Activated T-cell treated with anti-CD3 and anti-CD28 coated beads, Interleukin-2, amount 50 U/mL, for 72 hours (primary cell): Measurements from ENCODE around the gene SLC27A6. TPM values are rescaled to one million over a fixed set of nuclear protein-coding genes. Genes with fewer than 3 reads are reported as not detected.
"Not testable (repeated sequence)": the region's sequence is repeated elsewhere in the genome, so short reads cannot be mapped to it uniquely, and the experiment has no call there.

Experiments used
- ATAC-seq, 2 donors: fragments of 150-1000 bp; cut with Tn5 transposase; replicated peaks in 1 of 2; 2 replicates each; pipeline ENCODE4 v1.10.0; 2021; ENCODE audit warnings: moderate library complexity in 2 of 2, mild to moderate bottlenecking in 1 of 2
- DNase-seq, 2 donors: peaks; one replicate each; pipeline ENCODE4 v3.0.0; 2021 to 2022; ENCODE audit warnings: mixed read lengths in 1 of 2
- H3K27ac Mint-ChIP-seq: one replicate; pipeline ENCODE4 v1.8.0; 2022; ENCODE audit warnings: mild to moderate bottlenecking, moderate library complexity, mixed read lengths
- H3K27me3 Mint-ChIP-seq: one replicate; pipeline ENCODE4 v1.8.0; 2022; ENCODE audit warnings: low read depth, mixed read lengths
- H3K36me3 Mint-ChIP-seq, 2 donors: one replicate each; pipeline ENCODE4 v1.8.0; 2022; ENCODE audit warnings: mixed read lengths in 2 of 2, mild to moderate bottlenecking in 1 of 2; ENCODE audit not compliant: insufficient read depth in 2 of 2
- H3K4me1 Mint-ChIP-seq: one replicate; pipeline ENCODE4 v1.8.0; 2022; ENCODE audit warnings: low read depth, mixed read lengths
- H3K4me3 Mint-ChIP-seq, 2 donors: one replicate each; pipeline ENCODE4 v1.8.0; 2022; ENCODE audit warnings: mild to moderate bottlenecking in 2 of 2, mixed read lengths in 2 of 2, moderate library complexity in 2 of 2
- H3K9me3 Mint-ChIP-seq, 2 donors: one replicate each; pipeline ENCODE4 v1.8.0; 2022; ENCODE audit warnings: mixed read lengths in 2 of 2
- total RNA-seq, 2 donors: library from RNA; stranded (reverse); gene quantifications; one replicate each; pipeline ENCODE4 v1.2.3, GENCODE V29; 2022

The SLC27A6 gene
- total RNA-seq, 2 donors from 2014 or later, result not detected

DNA sequence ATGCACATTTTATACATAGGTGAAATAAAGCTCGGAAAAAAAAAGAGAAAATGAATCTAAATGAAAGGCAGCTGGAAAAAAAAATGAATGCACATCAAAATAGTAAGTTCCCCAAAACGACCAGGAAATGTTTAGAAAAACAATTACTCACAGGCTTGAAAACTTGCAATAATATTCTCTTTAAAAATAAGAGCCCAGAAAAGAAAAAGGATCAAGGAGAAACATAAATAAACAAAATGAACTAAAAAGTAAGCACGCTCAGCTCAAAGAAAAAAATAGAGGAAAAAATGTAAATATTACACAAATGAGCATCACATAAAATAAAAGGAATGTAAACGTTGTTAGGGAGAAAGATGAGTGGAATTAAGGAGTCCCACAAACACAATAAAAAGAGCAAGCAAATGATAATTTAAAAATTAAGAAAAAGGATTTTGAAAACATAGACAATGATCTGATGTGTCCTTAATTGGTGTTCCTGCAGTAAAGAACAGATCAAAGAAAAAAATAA is 54.2 kb downstream of the SLC27A6 start:
- Mint-ChIP-seq H3K27me3 (peaks cover 5% of the 10 kb centered on the region), H3K36me3 (no peaks in the 10 kb centered on the region), H3K4me3 (no peak overlapping the region), H3K4me1 (no peaks in the 10 kb centered on the region), H3K27ac (no peak overlapping the region), H3K9me3 (no peaks in the 10 kb centered on the region)
- ATAC-seq (no peak), DNase-seq (no peak)

DNA sequence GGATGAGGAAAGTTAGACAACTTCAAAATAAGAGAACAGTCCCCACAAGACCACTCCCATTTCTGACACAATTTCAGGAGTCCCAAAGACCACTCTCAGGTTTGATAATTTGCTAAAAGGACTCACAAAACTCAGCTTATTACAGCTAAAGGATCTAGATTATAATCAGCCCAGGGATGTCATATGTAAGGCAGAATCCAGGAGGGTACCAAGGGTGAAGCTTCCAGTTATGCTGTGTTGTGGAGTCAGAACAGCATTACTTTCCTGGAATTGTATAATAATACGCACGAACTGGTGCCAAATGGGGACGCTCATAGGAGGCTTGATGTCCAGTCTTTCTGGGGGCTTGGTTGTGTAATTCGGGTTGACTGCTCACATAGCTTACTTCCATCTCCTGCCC is 55.4 kb downstream of the SLC27A6 start:
- ATAC-seq, result no peak
- Mint-ChIP-seq H3K27ac (no peak overlapping the region), H3K9me3 (no peaks in the 10 kb centered on the region), H3K4me3 (no peak overlapping the region), H3K27me3 (peaks cover 5% of the 10 kb centered on the region), H3K36me3 (no peaks in the 10 kb centered on the region), H3K4me1 (no peaks in the 10 kb centered on the region)
- DNase-seq, result no peak

DNA sequence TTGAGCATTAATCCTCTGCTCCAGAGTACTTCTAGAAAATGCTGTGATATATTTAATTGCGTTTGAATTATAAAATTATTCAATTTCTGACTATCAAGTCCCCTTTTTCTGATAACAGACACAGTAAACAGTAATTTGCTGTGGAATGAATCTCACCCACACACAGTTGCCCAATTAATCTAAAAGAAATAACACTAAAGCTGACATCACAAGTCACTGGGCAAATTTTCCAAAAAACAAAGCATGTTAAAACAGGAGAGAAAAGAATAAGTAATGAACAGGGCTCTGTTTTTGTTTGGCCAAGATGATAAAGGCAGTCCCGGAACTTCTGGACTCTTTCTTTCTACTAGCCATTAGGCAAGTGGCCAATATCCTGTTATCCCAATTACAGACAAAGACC is 56.5 kb downstream of the SLC27A6 start:
- H3K36me3 Mint-ChIP-seq, result no peaks in the 10 kb centered on the region
- ATAC-seq (no peak), DNase-seq (no peak)
- H3K27ac Mint-ChIP-seq, result no peak overlapping the region
- no peaks in the 10 kb centered on the region for H3K4me1 Mint-ChIP-seq
- H3K27me3 Mint-ChIP-seq, result peaks cover 5% of the 10 kb centered on the region
- no peak overlapping the region for H3K4me3 Mint-ChIP-seq
- no peaks in the 10 kb centered on the region for H3K9me3 Mint-ChIP-seq

DNA sequence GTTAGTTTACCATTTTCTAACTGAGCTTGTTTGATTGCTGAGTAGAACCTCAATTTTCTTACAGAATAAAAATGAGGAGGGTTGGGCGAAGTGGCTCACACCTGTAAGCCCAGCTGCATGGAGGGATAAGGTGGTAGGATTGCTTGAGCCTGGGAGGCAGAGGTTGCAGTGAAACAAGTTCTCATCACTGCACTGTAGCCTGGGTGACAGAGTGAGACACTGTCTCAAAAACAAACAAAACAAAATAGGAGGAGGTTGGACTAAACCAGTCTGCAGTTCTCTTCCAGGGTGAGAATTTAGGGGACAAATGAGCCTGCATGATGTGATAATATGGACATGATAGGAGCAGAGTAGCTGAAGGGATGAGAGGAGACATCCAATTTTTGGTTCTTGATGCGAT is 57.3 kb downstream of the SLC27A6 start:
- Mint-ChIP-seq H3K36me3 (no peaks in the 10 kb centered on the region), H3K27ac (no peak overlapping the region), H3K9me3 (no peaks in the 10 kb centered on the region), H3K27me3 (peaks cover 4% of the 10 kb centered on the region), H3K4me1 (no peaks in the 10 kb centered on the region), H3K4me3 (no peak overlapping the region)
- ATAC-seq, result no peak
- DNase-seq, result no peak

DNA sequence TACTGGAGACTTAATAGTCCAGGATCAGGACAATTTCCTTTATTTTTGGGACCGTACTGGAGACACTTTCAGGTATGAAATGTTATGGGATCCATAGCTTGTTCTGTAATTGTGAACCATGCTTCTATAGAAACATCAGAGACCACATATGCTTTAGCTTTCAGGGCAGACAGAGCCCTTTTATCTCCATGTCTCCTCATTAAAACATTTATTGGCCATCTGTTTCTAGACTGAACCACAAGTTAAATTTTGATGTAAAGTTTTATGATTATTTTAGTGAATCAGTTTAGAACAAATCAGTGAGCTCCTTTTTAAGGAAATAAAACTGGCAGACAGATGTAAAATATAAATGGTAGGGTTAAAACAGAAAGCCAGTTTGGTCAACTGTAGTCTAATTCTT is 62.0 kb downstream of the SLC27A6 start:
- ATAC-seq (no peak), DNase-seq (no peak)
- Mint-ChIP-seq H3K27me3 (no peaks in the 10 kb centered on the region), H3K4me1 (no peaks in the 10 kb centered on the region), H3K9me3 (no peaks in the 10 kb centered on the region), H3K36me3 (no peaks in the 10 kb centered on the region), H3K4me3 (no peak overlapping the region), H3K27ac (no peak overlapping the region)

DNA sequence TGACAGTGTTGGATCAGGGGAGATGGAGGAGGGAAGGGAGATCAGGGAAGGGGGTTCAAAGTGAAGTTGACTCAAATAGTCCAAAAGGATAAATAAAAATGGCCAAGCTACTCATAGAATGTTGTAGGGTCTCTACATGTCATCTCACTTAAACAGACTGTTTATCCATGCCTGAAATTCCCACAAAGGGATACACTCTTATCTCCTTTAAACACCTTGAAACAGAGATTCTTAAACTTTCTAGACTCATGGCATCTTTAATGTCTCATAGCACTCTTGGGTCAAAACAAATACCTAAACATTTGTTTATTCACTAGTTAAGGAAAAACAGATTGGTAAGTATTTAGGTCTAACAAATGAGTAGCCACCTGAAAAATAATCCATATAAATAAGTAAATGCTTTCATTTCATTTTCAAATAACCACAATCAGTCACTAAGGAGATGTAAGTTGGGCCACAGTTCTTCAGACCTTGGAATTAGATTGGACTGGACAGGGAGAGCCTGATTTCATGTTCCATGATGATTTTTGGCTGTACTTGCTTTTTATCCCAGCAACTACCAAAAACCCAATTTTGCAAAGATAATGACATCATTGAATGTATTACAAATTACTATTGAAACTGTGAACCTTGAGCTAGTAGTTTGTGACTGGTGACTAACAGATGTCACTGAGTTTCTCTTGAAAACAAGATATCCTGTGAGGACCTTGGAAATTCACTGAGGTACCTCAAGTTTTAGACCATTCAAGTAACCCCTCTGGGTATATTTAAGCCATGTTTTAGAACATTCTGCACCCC is 66.8 kb downstream of the SLC27A6 start:
- DNase-seq (no peak), ATAC-seq (no peak)
- H3K27me3 Mint-ChIP-seq, result peaks cover 7% of the 10 kb centered on the region
- no peak overlapping the region for H3K4me3 Mint-ChIP-seq
- H3K36me3 Mint-ChIP-seq, result peaks cover 0 to 2% of the 10 kb centered on the region in 2 donors
- H3K4me1 Mint-ChIP-seq, result no peaks in the 10 kb centered on the region
- H3K27ac Mint-ChIP-seq, result no peak overlapping the region
- H3K9me3 Mint-ChIP-seq, result peaks cover 0 to 2% of the 10 kb centered on the region in 2 donors

DNA sequence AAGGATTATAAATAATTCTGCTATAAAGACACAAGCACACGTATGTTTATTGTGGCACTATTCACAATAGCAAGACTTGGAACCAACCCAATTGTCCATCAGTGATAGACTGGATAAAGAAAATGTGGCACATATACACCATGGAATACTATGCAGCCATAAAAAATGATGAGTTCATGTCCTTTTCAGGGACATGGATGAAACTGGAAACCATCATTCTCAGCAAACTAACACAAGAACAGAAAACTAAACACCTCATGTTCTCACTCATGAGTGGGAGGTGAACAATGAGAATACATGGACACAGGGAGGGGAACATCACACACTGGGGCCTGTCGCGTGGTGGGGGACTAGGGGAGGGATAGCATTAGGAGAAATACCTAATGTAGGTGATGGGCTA is 71.0 kb downstream of the SLC27A6 start:
- H3K9me3 Mint-ChIP-seq, H3K27ac Mint-ChIP-seq, H3K4me3 Mint-ChIP-seq, H3K27me3 Mint-ChIP-seq, H3K4me1 Mint-ChIP-seq, H3K36me3 Mint-ChIP-seq, DNase-seq, ATAC-seq: not testable (repeated sequence)

DNA sequence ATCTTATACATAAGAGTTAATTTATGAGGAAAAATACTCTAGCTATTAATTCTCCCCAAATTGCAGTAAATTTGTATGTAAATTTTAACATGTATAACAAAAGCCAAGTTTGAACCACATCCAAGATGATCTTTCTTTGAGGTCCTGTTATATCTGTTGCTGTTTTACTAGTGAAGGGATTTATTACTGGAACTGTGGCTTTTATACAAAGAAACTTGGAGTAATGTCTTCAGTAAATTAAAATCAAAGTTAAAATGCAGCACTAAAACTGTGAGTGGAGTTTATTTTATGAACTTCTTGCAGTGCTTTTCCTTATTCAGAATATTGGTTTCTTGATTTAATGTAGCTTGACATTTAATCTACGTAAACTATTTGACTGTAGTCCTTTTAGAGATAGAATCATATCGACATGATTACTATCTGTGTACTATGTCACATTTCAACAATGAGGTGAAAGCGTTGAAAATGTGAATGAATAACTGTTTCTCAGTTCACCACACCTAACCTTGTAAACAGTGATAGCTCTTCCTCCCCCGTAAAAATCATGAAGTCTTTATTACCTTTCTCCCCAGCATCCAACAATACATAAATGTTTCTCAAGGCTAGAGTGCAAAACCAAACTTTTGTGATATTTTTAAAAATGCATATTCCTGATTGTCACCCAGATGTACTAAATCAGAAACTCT is 76.1 kb downstream of the SLC27A6 start:
- no peaks in the 10 kb centered on the region for H3K4me1 Mint-ChIP-seq
- H3K27me3 Mint-ChIP-seq, result no peaks in the 10 kb centered on the region
- H3K36me3 Mint-ChIP-seq, result peaks cover 1 to 6% of the 10 kb centered on the region in 2 donors
- H3K4me3 Mint-ChIP-seq, result no peak overlapping the region
- peaks cover 7 to 11% of the 10 kb centered on the region in 2 donors for H3K9me3 Mint-ChIP-seq
- ATAC-seq (no peak), DNase-seq (no peak)
- no peak overlapping the region for H3K27ac Mint-ChIP-seq

DNA sequence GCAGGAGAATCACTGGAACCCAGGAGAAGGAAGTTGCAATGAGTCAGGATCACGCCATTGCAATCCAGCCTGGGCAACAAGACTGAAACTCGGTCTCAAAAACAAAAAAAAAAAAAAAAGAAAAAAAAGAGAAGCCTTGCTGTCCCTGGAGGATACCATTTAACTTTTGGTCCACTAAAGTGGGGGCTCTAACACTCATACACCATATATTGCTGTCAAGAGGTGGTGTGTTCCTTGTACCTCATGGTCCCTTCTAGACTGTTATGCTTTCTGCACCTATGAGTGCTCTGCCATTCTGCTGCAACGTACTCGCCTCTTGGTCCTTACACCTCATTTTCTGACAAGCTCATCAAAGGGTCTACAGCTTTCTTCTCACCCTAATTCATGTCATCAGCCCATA is 77.0 kb downstream of the SLC27A6 start:
- DNase-seq (no peak), ATAC-seq (no peak)
- H3K36me3 Mint-ChIP-seq, result peaks cover 1 to 6% of the 10 kb centered on the region in 2 donors
- H3K27ac Mint-ChIP-seq, result no peak overlapping the region
- H3K27me3 Mint-ChIP-seq, result no peaks in the 10 kb centered on the region
- H3K4me1 Mint-ChIP-seq, result no peaks in the 10 kb centered on the region
- H3K9me3 Mint-ChIP-seq, result peaks cover 7 to 11% of the 10 kb centered on the region in 2 donors
- no peak overlapping the region for H3K4me3 Mint-ChIP-seq

DNA sequence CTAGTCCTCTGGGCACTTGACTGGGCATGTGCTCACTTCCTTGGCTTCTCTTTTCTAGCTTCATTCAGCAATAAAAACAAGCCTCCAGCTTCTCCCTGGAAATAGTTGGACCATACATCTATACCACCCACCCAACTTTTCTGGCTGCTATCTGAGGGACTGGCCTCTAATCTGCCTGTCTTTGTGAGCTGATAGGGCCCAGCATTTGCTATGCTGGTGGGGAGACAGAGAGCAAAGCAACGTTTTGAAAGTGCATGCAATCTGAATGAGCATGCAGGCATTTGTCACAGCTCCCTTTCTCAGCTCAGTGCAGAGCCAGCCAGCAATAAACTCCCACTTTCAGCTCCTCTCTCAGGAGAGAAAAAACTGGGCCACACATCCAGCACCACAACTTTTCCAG is 78.6 kb downstream of the SLC27A6 start:
- H3K4me3 Mint-ChIP-seq, result no peak overlapping the region
- ATAC-seq, result no peak
- H3K27me3 Mint-ChIP-seq, result no peaks in the 10 kb centered on the region
- no peak for DNase-seq
- H3K27ac Mint-ChIP-seq, result no peak overlapping the region
- H3K36me3 Mint-ChIP-seq, result peaks cover 1 to 6% of the 10 kb centered on the region in 2 donors
- H3K9me3 Mint-ChIP-seq, result peaks cover 7 to 11% of the 10 kb centered on the region in 2 donors
- H3K4me1 Mint-ChIP-seq, result no peaks in the 10 kb centered on the region

DNA sequence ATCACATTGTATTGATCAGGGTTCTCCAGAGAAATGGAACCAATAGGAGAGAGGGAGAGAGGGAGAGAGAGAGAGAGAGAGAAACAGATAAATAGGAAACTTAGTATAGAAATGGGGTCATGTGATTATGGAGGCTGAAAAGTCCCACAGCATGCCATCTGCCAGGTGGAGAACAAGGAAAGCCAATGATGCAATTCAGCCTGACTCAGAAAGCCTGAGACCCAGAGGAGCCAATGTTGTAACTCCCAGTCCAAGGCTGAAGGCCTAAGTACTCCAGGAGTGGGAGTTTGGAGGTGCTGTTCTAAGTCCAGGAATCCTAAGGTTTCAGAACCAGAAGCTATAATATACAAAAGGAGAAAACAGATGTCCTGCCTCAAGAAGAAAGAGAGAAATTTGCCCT is 80.9 kb downstream of the SLC27A6 start:
- no peak for DNase-seq
- no peak overlapping the region for H3K4me3 Mint-ChIP-seq
- H3K27me3 Mint-ChIP-seq, result peaks cover 3% of the 10 kb centered on the region
- no peak for ATAC-seq
- H3K36me3 Mint-ChIP-seq, result peaks cover 1 to 6% of the 10 kb centered on the region in 2 donors
- peaks cover 7 to 11% of the 10 kb centered on the region in 2 donors for H3K9me3 Mint-ChIP-seq
- no peak overlapping the region for H3K27ac Mint-ChIP-seq
- no peaks in the 10 kb centered on the region for H3K4me1 Mint-ChIP-seq

DNA sequence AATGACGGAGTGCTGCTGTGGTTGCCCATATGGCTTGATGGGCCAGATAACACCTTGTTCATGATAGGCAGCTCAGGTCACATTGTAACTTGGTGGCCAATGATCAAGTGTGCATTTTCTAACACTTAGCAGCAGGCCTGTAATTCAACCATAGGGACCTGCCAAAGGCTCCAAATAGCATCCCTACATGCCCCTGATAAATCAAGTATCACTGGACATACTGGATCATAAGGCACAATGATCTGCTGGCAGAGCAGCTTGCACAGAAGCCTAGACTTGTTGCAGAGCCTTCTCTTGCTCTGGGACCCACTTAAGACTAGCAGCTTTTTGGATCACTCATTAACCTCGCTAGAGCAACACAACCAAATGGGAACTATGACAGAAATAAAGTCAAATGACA is 83.2 kb downstream of the SLC27A6 start:
- peaks cover 7% of the 10 kb centered on the region for H3K27me3 Mint-ChIP-seq
- H3K27ac Mint-ChIP-seq, result no peak overlapping the region
- no peaks in the 10 kb centered on the region for H3K4me1 Mint-ChIP-seq
- ATAC-seq (no peak), DNase-seq (no peak)
- peaks cover 7 to 8% of the 10 kb centered on the region in 2 donors for H3K9me3 Mint-ChIP-seq
- H3K36me3 Mint-ChIP-seq, result peaks cover 1 to 6% of the 10 kb centered on the region in 2 donors
- no peak overlapping the region for H3K4me3 Mint-ChIP-seq

DNA sequence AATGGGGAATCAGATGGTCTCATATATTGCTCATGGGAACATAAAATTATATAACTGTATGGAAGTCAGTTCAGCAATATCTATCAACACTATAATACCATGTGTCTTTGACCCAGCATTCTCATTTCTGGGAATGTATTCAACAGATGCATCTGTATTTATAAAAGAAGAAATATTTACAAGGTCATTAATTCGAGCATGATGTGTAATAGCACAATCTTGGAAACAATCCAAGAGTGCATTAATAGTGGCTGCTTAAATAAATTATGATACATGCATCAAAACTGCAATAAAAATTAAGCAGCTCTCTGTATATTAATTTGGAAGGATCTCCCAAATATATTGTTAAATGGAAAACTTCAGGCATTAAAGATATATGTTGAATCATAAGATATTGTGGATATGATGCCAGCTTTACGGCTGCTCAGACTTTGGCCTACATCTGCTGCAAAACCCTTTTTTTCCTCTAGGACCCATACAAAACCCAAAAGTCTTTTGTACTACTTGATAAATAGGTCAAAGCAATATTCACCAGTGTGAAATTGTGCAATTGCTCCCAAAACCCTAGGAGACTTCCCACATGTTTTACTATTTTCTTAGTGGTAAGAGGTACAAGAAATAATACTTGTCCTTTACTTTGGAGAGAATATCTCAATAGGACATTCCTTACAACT is 84.0 kb downstream of the SLC27A6 start:
- no peak for DNase-seq
- Mint-ChIP-seq H3K4me1 (no peaks in the 10 kb centered on the region), H3K36me3 (peaks cover 1 to 4% of the 10 kb centered on the region in 2 donors), H3K4me3 (no peak overlapping the region), H3K9me3 (peaks cover 6 to 7% of the 10 kb centered on the region in 2 donors), H3K27me3 (peaks cover 8% of the 10 kb centered on the region), H3K27ac (no peak overlapping the region)
- no peak for ATAC-seq
